ENCODE results near the gene JAKMIP1. TPM values are rescaled to one million over a fixed set of nuclear protein-coding genes. Genes with fewer than 3 reads are reported as not detected.

JAKMIP1 gene
- total and polyA plus RNA-seq, 12 donors = 0.14 to 5.3 (median 2.9) TPM; not detected in 2

GRCh38 chr4:6044276-6044675 is 156.1 kb downstream of the JAKMIP1 start:
- H3K4me1 ChIP-seq (replicated peaks in 1 of 2) = no peaks in the 10 kb centered on the region
- DNase-seq = no peak
- no peaks in the 10 kb centered on the region for H3K9me3 ChIP-seq (replicated peaks in 1 of 3)
- intact Hi-C loops (cut with DNase I) = no loop called here
- 61 to 66% (median 64%) methylated on average over 3 to 9 of the region's 9 CpGs for WGBS, 4 donors
- TF ChIP-seq POLR2A (IDR thresholded peaks at IDR 0.05) (no peak), CTCF (IDR thresholded peaks at IDR 0.05) (no peak)
- no peak overlapping the region for H3K4me3 ChIP-seq
- no peaks in the 10 kb centered on the region for H3K27me3 ChIP-seq
- H3K27ac ChIP-seq = no peak overlapping the region
- no peaks in the 10 kb centered on the region for H3K36me3 ChIP-seq (replicated peaks in 1 of 2)

GRCh38 chr4:6043843-6044242 is 156.5 kb downstream of the JAKMIP1 start:
- WGBS, 4 donors = 58 to 85% (median 69%) methylated on average over 2 to 7 of the region's 7 CpGs
- Histone ChIP-seq H3K27me3 (no peaks in the 10 kb centered on the region), H3K4me1 (replicated peaks in 1 of 2) (no peaks in the 10 kb centered on the region), H3K36me3 (replicated peaks in 1 of 2) (no peaks in the 10 kb centered on the region), H3K9me3 (replicated peaks in 1 of 3) (no peaks in the 10 kb centered on the region), H3K4me3 (no peak overlapping the region), H3K27ac (no peak overlapping the region)
- no peak for TF ChIP-seq CTCF (IDR thresholded peaks at IDR 0.05)
- TF ChIP-seq POLR2A (IDR thresholded peaks at IDR 0.05) = no peak
- intact Hi-C loops (cut with DNase I) = no loop called here
- DNase-seq = no peak

GRCh38 chr4:6043188-6043587 is 157.2 kb downstream of the JAKMIP1 start:
- intact Hi-C loops (cut with DNase I) = no loop called here
- no peak for TF ChIP-seq CTCF (IDR thresholded peaks at IDR 0.05)
- TF ChIP-seq POLR2A (IDR thresholded peaks at IDR 0.05) = no peak
- Histone ChIP-seq H3K9me3 (replicated peaks in 1 of 3) (no peaks in the 10 kb centered on the region), H3K36me3 (replicated peaks in 1 of 2) (no peaks in the 10 kb centered on the region), H3K27ac (no peak overlapping the region), H3K4me1 (replicated peaks in 1 of 2) (no peaks in the 10 kb centered on the region), H3K4me3 (no peak overlapping the region), H3K27me3 (no peaks in the 10 kb centered on the region)
- DNase-seq = no peak
- WGBS, 4 donors = 72 to 83% (median 77%) methylated on average over 12 to 13 of the region's 13 CpGs

- Histone ChIP-seq H3K36me3 (replicated peaks in 1 of 2) (no peaks in the 10 kb centered on the region), H3K4me3 (no peak overlapping the region), H3K27me3 (no peaks in the 10 kb centered on the region), H3K9me3 (replicated peaks in 1 of 3) (no peaks in the 10 kb centered on the region), H3K4me1 (replicated peaks in 1 of 2) (no peaks in the 10 kb centered on the region), H3K27ac (no peak overlapping the region)
- intact Hi-C loops (cut with DNase I) = no loop called here
- no peak for TF ChIP-seq POLR2A (IDR thresholded peaks at IDR 0.05)
- no peak for TF ChIP-seq CTCF (IDR thresholded peaks at IDR 0.05)
- no peak for DNase-seq
- WGBS, 4 donors = 73 to 83% (median 80%) methylated on average over 20 to 21 of the region's 21 CpGs
These were observed 157.9 kb downstream of the JAKMIP1 start for GRCh38 chr4:6042293-6043063.
